K562 (cell line): ENCODE data around the gene DTD1. TPM values are rescaled to one million over a fixed set of nuclear protein-coding genes. Genes with fewer than 3 reads are reported as not detected.

Source experiments
- RAD51 ChIP-seq: fragments of 450-650 bp; IDR thresholded peaks from 2 replicates; pipeline ENCODE4 v1.7.1; 2016; ENCODE audit warnings: low read depth, mild to moderate bottlenecking, borderline replicate concordance
- ZEB2 ChIP-seq: fragments of 450-650 bp; IDR thresholded peaks from 2 replicates; pipeline ENCODE4 v1.6.1; 2016
- ZNF263 ChIP-seq: sonication (generic); formaldehyde crosslinking; IDR thresholded peaks from 2 replicates; pipeline ENCODE4 v1.8.0; 2022; ENCODE audit warnings: mild to moderate bottlenecking, missing genetic modification reagents, borderline replicate concordance
- polyA plus RNA-seq, 8 experiments: library from polyadenylated mRNA; depleted of rRNA in 4 of 8; stranded (reverse) in 5 of 8; unstranded in 3 of 8; fragments of >200 nt; fragmentation: Nextera tagmentation in 2 of 8; fragmentation: Illumina TruSeq in 1 of 8; extraction: Ambion mirVana in 2 of 8; extraction: Trizol in 1 of 8; gene quantifications; 2 replicates each; pipeline versions ENCODE4 v1.2.1 to v1.2.3, GENCODE V29; 2011 to 2014; ENCODE audit warnings: inconsistent platforms in 1 of 8, missing spikeins in 1 of 8
- total RNA-seq, 7 experiments: library from RNA; depleted of rRNA in 6 of 7; stranded (reverse); fragments of >200 nt in 6 of 7; fragmentation: Illumina TruSeq in 2 of 7; extraction: Trizol in 2 of 7; gene quantifications; 2 replicates each; pipeline versions ENCODE4 v1.2.1 to v1.2.3, GENCODE V29; 2011 to 2021; ENCODE audit warnings: low replicate concordance in 1 of 7
- TF ChIP-seq, protein P1 (sequence below): fragments of 450-650 bp; IDR thresholded peaks from 2 replicates; pipeline ENCODE4 v1.6.1; 2016; ENCODE audit warnings: mild to moderate bottlenecking, moderate library complexity
- TF ChIP-seq, protein P2 (sequence below), 2 experiments: fragments of 450-650 bp in 1 of 2; sonication (generic) in 1 of 2; formaldehyde crosslinking in 1 of 2; IDR thresholded peaks; 2 replicates each; pipeline versions ENCODE4 v1.7.1 to v1.9.0; 2016 to 2022; ENCODE audit warnings: inconsistent platforms in 1 of 2, mild to moderate bottlenecking in 1 of 2, missing genetic modification reagents in 1 of 2

DTD1 gene
- total and polyA plus RNA-seq, 9 of the 15 experiments (the other 6 are each of a cell fraction or from before 2014, with no cell fraction given): 5.7 to 28.6 (median 26.8) TPM

DNA sequence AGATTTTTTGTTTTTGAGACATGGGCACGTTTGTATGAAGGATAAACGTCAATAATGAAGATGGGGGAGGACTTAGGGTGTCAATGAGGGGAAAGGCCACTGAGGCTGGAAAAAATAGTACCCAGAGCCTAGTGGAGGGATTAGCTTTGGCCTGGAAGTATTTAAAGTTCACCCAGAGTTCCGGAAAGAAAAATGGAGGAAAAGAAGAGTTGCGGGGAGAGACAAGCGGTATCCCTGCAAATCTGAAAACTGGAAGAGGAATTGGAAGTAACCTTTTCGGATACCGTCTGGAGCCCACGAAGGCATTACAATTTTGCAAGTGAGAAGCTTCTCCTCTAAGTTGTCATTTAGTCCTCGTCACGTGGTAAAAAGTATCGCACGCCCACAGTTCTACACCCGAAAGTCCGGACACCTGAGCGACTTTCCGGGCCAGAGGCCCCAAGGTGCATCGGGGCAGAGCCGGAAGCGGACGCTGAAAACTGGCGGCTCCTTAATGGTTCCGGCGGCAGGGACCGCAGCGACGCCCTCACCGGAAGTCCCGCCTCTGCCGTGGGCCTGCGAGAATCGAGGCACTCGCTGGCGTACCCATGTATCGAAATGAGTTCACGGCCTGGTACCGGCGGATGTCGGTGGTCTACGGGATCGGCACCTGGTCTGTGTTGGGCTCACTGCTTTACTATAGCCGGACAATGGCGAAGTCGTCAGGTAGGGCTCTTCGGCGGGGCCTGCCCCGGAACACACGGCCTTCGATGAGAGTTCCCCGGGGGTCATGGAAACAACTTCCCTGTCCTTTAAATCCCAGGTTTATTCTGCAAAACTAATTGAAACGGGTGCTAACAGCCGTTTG is 20.7 kb upstream of the DTD1 start, which contains the start of gene SMIM26 (continued):
- TF ChIP-seq, protein P1, sequence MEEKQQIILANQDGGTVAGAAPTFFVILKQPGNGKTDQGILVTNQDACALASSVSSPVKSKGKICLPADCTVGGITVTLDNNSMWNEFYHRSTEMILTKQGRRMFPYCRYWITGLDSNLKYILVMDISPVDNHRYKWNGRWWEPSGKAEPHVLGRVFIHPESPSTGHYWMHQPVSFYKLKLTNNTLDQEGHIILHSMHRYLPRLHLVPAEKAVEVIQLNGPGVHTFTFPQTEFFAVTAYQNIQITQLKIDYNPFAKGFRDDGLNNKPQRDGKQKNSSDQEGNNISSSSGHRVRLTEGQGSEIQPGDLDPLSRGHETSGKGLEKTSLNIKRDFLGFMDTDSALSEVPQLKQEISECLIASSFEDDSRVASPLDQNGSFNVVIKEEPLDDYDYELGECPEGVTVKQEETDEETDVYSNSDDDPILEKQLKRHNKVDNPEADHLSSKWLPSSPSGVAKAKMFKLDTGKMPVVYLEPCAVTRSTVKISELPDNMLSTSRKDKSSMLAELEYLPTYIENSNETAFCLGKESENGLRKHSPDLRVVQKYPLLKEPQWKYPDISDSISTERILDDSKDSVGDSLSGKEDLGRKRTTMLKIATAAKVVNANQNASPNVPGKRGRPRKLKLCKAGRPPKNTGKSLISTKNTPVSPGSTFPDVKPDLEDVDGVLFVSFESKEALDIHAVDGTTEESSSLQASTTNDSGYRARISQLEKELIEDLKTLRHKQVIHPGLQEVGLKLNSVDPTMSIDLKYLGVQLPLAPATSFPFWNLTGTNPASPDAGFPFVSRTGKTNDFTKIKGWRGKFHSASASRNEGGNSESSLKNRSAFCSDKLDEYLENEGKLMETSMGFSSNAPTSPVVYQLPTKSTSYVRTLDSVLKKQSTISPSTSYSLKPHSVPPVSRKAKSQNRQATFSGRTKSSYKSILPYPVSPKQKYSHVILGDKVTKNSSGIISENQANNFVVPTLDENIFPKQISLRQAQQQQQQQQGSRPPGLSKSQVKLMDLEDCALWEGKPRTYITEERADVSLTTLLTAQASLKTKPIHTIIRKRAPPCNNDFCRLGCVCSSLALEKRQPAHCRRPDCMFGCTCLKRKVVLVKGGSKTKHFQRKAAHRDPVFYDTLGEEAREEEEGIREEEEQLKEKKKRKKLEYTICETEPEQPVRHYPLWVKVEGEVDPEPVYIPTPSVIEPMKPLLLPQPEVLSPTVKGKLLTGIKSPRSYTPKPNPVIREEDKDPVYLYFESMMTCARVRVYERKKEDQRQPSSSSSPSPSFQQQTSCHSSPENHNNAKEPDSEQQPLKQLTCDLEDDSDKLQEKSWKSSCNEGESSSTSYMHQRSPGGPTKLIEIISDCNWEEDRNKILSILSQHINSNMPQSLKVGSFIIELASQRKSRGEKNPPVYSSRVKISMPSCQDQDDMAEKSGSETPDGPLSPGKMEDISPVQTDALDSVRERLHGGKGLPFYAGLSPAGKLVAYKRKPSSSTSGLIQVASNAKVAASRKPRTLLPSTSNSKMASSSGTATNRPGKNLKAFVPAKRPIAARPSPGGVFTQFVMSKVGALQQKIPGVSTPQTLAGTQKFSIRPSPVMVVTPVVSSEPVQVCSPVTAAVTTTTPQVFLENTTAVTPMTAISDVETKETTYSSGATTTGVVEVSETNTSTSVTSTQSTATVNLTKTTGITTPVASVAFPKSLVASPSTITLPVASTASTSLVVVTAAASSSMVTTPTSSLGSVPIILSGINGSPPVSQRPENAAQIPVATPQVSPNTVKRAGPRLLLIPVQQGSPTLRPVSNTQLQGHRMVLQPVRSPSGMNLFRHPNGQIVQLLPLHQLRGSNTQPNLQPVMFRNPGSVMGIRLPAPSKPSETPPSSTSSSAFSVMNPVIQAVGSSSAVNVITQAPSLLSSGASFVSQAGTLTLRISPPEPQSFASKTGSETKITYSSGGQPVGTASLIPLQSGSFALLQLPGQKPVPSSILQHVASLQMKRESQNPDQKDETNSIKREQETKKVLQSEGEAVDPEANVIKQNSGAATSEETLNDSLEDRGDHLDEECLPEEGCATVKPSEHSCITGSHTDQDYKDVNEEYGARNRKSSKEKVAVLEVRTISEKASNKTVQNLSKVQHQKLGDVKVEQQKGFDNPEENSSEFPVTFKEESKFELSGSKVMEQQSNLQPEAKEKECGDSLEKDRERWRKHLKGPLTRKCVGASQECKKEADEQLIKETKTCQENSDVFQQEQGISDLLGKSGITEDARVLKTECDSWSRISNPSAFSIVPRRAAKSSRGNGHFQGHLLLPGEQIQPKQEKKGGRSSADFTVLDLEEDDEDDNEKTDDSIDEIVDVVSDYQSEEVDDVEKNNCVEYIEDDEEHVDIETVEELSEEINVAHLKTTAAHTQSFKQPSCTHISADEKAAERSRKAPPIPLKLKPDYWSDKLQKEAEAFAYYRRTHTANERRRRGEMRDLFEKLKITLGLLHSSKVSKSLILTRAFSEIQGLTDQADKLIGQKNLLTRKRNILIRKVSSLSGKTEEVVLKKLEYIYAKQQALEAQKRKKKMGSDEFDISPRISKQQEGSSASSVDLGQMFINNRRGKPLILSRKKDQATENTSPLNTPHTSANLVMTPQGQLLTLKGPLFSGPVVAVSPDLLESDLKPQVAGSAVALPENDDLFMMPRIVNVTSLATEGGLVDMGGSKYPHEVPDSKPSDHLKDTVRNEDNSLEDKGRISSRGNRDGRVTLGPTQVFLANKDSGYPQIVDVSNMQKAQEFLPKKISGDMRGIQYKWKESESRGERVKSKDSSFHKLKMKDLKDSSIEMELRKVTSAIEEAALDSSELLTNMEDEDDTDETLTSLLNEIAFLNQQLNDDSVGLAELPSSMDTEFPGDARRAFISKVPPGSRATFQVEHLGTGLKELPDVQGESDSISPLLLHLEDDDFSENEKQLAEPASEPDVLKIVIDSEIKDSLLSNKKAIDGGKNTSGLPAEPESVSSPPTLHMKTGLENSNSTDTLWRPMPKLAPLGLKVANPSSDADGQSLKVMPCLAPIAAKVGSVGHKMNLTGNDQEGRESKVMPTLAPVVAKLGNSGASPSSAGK: peak; percentile 71; the same call in 1 of the 2 replicates
- TF ChIP-seq ZNF263 (no peak), RAD51 (peak; percentile 86), ZEB2 (peak; percentile 79)
- TF ChIP-seq, protein P2, sequence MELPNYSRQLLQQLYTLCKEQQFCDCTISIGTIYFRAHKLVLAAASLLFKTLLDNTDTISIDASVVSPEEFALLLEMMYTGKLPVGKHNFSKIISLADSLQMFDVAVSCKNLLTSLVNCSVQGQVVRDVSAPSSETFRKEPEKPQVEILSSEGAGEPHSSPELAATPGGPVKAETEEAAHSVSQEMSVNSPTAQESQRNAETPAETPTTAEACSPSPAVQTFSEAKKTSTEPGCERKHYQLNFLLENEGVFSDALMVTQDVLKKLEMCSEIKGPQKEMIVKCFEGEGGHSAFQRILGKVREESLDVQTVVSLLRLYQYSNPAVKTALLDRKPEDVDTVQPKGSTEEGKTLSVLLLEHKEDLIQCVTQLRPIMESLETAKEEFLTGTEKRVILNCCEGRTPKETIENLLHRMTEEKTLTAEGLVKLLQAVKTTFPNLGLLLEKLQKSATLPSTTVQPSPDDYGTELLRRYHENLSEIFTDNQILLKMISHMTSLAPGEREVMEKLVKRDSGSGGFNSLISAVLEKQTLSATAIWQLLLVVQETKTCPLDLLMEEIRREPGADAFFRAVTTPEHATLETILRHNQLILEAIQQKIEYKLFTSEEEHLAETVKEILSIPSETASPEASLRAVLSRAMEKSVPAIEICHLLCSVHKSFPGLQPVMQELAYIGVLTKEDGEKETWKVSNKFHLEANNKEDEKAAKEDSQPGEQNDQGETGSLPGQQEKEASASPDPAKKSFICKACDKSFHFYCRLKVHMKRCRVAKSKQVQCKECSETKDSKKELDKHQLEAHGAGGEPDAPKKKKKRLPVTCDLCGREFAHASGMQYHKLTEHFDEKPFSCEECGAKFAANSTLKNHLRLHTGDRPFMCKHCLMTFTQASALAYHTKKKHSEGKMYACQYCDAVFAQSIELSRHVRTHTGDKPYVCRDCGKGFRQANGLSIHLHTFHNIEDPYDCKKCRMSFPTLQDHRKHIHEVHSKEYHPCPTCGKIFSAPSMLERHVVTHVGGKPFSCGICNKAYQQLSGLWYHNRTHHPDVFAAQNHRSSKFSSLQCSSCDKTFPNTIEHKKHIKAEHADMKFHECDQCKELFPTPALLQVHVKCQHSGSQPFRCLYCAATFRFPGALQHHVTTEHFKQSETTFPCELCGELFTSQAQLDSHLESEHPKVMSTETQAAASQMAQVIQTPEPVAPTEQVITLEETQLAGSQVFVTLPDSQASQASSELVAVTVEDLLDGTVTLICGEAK (IDR thresholded peaks at IDR 0.05): peak; percentile 97
- TF ChIP-seq, protein P2 (CRISPR knock-in tag; IDR thresholded peaks at IDR 0.05): no peak
